ENCODE measurements around the gene STARD8.
A peak's percentile ranks its signal among the peaks of the same experiment; 100 is the strongest.
"Not testable (repeated sequence)": the region's sequence is repeated elsewhere in the genome, so short reads cannot be mapped to it uniquely, and the experiment has no call there.

The STARD8 gene

GRCh38 chrX:68660746-68661145 lies 13.3 kb downstream of the STARD8 start:
- DNase-seq, result no peak

DNA sequence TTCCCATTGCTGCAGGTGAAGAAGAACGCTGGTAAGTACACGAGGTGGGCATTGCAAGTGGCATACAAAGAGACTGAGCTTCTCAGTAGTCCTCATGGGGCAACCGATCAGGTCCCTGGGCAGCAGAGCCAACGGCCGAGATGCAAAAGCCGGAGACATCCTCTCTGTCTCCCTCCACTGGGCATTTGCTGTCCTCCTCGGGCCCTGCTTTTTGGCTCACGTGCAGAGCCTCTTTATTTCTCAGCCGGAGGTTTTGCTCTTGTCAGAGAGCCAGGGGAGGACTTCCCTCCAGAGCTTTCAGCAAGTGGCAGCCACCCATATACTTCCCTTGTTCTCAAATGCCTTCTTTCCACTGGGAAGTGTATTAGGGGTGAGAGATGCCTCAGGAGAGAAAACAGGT lies 18.0 kb downstream of the STARD8 start:
- DNase-seq, result no peak

DNA sequence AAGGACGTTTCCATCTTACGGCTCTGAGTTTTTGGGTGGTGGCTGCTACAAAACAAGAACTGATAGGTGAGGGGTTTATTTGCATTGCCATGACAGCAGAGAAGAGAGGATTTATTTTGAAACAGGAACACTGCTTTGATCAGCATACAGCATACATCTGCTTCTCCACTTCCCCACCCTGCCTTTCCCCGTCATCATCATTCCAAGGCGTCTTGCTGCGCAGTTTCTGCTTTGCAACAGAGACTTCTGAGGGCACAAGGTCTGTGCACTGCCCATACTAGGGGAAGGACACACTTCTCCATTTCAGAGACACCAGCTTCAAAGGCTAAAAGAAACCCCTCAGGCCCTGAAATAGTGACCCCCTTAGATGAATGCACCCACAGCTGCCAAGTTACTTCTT lies 19.1 kb downstream of the STARD8 start:
- no peak for DNase-seq

DNA sequence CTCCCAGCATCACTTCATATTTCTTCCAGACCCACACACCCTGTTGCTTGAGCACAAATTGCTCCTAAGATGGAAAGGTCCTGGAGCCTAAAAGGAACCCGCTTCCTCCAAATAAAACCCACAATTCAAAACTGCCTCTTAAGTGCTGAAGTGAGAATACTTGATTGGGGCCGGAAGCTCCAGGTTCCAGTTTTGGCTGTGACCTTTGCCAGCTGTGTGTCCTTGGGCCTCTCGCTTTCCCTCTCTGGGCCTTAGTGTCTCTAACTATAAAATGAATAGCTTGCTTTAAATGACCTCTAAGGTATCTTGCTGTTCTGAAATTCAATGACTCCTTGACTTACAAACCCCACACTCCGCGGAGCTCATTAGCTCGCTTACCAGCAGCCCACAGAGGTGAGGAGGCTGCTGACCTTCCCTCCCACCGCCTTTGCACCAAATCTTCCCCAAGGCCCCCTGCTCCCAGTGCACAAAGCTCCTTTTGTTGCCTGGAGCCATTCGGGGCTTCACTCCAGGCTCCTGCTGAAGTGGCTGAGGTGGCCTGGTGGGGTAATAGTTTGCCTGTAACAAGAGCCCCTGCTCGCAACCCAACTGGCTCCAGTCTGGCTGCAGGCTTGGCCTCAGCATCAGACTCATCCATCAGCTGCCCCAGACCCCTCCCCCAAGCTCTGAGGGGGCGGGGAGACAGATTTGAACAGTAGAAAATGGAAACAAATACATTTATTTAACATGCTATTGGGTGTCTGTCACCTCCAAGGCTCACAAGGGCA lies 21.8 kb downstream of the STARD8 start:
- DNase-seq, result no peak

GRCh38 chrX:68669871-68670270 lies 22.4 kb downstream of the STARD8 start:
- DNase-seq, result no peak

DNA sequence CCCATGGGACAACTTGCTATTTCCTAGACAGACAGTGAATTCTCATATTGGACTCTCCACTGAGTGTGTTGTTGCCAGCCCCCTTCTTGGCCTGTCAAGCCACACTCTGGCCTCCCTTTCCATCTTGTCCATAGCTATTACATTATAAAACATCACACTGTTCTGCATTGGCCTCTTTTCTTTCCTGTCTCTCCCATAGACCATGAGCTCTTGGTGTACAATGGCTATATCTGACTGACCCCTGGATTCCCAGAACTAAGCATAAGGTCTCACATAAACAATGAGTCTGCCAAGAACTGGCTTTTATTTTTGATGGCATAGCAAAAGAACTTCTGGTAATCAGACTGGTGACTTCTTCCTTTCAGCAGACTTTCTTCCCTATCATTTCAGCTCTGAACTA lies 23.8 kb downstream of the STARD8 start:
- DNase-seq, result no peak

- no peak for DNase-seq
Measured at GRCh38 chrX:68672581-68673318, 25.3 kb downstream of the STARD8 start.

GRCh38 chrX:68675571-68675970 lies 28.1 kb downstream of the STARD8 start:
- DNase-seq, result no peak

GRCh38 chrX:68676335-68676734 lies 28.9 kb downstream of the STARD8 start:
- DNase-seq, result no peak

GRCh38 chrX:68677998-68678397 lies 30.5 kb downstream of the STARD8 start:
- DNase-seq, result no peak

- no peak for DNase-seq
Measured at GRCh38 chrX:68681443-68681941, 34.0 kb downstream of the STARD8 start.

GRCh38 chrX:68682790-68683189 lies 35.3 kb downstream of the STARD8 start:
- DNase-seq, result no peak

DNA sequence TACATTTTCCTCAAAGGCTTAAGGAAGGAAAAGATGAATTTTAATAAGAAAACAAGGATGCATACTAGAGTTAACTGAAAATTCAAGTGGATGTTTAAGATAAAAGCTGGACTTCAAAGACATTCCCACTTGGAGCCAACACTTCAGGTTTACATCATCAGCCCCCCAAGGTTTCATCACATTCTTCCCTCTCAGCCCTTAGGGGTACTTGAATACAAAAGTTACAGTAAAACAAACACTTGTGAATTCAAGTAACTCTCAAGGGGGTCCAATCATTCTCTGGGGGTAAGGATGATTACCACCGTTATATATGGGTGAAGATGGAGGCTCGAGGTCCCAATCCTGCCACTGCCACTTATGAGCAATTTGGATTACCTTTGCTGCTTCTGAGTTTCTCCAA lies 36.1 kb downstream of the STARD8 start:
- DNase-seq, result no peak

GRCh38 chrX:68684291-68684918 lies 36.9 kb downstream of the STARD8 start:
- DNase-seq, result peak; percentile 3

GRCh38 chrX:68684919-68685304 lies 37.4 kb downstream of the STARD8 start:
- no peak for DNase-seq

DNA sequence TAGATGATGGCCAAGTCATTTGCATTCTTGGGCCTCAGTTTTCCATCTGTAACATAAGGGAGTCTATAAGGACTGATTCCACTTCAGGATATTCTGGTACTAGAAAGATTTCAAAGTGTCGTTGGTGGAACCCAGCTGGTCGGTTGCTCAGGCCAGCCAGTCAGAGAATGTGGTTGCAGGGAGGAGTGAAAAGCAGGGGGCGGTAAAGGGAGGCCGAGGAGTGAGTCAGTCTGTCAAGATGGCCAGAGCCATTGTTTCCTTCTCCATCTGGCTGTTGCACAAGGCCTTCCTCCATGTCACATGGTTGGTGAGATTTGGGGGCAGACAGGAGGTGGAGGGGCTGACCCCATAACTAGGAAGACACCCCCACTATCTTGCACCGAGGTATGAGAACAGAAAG lies 38.2 kb downstream of the STARD8 start:
- DNase-seq, result no peak

GRCh38 chrX:68686097-68686977 lies 38.9 kb downstream of the STARD8 start:
- peak; percentile 3 for DNase-seq

DNA sequence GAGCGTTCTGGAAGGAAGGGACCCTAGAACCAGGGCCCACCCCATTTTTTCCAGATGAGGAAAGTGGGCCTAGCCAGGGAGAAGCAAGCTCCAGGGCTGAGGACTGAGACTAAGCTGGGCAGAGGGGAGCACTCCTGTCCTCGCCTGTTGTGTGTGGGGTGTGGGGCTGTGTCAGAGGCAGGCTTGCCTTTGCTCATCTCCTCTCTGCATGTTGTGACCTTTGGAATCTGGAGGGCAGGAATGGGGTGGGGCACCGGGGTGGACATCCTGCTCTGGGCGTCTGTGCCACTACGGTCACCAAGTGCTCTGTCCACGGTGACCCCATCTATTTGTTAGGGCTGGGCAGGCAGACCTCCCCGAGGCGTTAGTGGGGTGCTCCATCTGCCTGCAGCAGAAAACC lies 41.5 kb downstream of the STARD8 start:
- DNase-seq, result not testable (repeated sequence)

DNA sequence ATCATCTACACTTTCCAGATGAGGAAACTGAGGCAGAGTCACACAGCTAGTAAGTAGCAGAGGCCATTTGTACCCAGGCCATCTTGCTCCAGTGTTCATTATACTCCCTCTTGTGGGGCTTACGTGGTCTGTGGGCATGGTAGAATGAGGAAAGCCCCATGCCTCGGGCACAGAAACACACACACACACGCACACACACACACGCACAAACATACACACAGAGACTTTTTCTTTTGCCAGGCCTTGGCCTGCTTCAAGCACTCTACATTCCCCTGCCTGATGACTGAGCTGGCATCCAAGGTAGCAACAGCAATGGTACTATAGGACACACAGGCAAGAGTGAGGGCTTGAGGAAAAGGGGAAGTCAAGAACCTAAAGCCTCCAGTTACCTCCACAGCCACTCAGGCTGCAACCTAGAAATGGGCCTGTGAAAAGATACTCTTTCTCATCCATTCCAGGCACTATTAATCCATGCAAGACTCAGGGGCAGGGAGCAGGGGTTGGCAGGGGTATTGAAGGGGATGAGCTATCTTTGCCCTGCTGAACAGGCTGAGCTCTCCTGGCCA lies 43.6 kb downstream of the STARD8 start:
- DNase-seq, result no peak

DNA sequence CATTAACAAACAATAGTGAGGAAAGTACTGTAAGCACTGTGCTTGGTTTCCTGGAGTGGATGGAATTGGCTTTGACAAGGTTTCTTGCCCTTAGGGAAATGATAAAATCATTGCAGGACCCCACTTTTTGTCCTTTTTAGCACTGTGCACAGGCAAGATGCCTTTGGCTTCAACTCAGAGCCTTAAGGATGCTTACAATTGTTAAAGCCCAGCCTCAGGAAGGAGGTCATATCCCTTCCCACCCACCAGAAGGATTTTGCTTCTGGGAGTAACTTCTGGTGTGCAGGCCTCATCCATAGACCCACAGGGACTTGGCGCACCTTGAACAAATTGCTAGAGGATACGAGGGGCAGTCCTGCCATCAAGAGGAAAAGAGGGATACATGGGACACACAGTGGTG lies 44.5 kb downstream of the STARD8 start:
- no peak for DNase-seq

DNA sequence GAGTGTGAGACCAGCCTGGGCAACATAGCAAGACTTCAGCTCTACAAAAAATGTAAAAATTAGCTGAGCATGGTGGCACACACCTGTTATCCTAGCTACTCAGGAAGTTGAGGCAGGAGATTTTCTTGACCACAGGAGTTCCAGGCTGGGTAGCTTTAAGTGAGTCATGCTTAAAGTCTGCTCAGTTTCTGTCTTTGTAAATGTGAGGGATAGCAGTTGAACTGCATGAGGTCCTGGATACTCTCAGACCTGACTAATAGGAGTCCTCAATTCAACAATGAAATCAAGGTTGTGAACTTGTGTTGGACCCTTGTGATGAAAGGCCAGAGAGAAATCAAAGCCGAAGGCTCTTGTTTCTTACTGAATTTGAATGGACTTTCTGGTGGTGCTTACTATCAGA lies 45.2 kb downstream of the STARD8 start:
- no peak for DNase-seq
